ENCODE measurements around the gene CACNB4.

CACNB4 gene

DNA sequence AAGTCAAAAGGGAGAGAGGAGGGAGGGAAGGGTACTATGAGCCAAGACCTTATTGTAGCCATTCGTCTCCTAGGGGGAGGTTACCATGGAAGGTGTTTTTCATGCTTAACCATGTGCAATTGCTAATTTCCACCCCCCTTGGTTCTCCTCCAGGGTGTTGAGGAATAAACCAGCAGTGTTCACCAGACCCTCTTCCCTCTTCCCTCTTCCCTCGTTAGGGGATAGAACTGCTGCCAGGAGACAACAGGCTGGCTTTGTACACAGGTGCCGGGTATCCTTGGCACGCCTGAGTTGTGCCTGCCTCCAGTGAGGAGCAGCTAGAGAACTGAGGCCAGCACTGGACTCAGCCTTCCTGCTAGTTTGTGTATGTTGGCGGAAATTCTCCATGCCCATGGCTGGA, 229.6 kb downstream of the CACNB4 start:
- Histone ChIP-seq H3K79me2 (ENCODE audit: insufficient read depth, low read length) (no peaks in the 10 kb centered on the region), H3K4me1 (ENCODE audit: insufficient read depth, low read length, poor library complexity, severe bottlenecking) (no peaks in the 10 kb centered on the region), H3K36me3 (ENCODE audit: insufficient read depth, low read length) (no peaks in the 10 kb centered on the region), H2AFZ (ENCODE audit: low read length) (no peak overlapping the region), H3K4me3 (ENCODE audit: low read length, poor library complexity, severe bottlenecking) (no peak overlapping the region), H3K27me3 (ENCODE audit: insufficient read depth, low read length, poor library complexity, severe bottlenecking) (no peaks in the 10 kb centered on the region), H4K20me1 (ENCODE audit: insufficient read depth, low read length, poor library complexity, severe bottlenecking) (no peaks in the 10 kb centered on the region), H3K9me2 (replicated peaks; ENCODE audit: low read depth, low read length) (no peaks in the 10 kb centered on the region), H3K9ac (ENCODE audit: low read depth, low read length, poor library complexity, severe bottlenecking) (no peak overlapping the region), H3K9me3 (ENCODE audit: insufficient read depth, low read depth, low read length) (no peaks in the 10 kb centered on the region), H3K4me2 (ENCODE audit: low read depth, low read length, poor library complexity, severe bottlenecking) (no peak overlapping the region), H3F3A (ENCODE audit: low read depth) (no peaks in the 10 kb centered on the region)
- TF ChIP-seq, protein P1, sequence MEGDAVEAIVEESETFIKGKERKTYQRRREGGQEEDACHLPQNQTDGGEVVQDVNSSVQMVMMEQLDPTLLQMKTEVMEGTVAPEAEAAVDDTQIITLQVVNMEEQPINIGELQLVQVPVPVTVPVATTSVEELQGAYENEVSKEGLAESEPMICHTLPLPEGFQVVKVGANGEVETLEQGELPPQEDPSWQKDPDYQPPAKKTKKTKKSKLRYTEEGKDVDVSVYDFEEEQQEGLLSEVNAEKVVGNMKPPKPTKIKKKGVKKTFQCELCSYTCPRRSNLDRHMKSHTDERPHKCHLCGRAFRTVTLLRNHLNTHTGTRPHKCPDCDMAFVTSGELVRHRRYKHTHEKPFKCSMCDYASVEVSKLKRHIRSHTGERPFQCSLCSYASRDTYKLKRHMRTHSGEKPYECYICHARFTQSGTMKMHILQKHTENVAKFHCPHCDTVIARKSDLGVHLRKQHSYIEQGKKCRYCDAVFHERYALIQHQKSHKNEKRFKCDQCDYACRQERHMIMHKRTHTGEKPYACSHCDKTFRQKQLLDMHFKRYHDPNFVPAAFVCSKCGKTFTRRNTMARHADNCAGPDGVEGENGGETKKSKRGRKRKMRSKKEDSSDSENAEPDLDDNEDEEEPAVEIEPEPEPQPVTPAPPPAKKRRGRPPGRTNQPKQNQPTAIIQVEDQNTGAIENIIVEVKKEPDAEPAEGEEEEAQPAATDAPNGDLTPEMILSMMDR (conservative IDR thresholded peaks at IDR 0.05; ENCODE audit: low read length): no peak
- TF ChIP-seq EZH2phosphoT487 (IDR thresholded peaks at IDR 0.05; ENCODE audit: borderline replicate concordance): no peak

DNA sequence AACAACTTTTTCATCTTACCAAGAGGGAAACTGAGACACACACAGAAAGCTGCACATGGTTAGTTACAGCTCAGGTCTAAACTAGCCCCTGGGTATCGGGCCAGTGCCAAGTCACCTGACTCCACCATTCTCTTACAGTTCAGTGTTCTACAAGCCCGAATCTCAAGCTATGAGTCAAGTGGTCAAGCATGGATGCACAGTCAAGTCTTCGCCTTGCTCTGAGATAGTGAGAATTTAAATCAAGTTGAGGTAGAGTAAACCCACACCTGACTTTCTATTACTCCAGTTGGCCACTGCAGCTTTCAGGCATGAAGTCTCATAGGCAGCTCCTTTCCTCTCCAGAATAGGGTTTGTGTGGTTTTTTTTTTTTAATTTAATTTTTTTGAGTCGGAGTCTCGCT, 236.1 kb downstream of the CACNB4 start:
- H3K9me2 ChIP-seq (replicated peaks; ENCODE audit: low read depth, low read length): no peaks in the 10 kb centered on the region
- no peak overlapping the region for H3K4me2 ChIP-seq (ENCODE audit: low read depth, low read length, poor library complexity, severe bottlenecking)
- no peak overlapping the region for H3K4me3 ChIP-seq (ENCODE audit: low read length, poor library complexity, severe bottlenecking)
- H2AFZ ChIP-seq (ENCODE audit: low read length): no peak overlapping the region
- H3K9me3 ChIP-seq (ENCODE audit: insufficient read depth, low read depth, low read length): no peaks in the 10 kb centered on the region
- H3K36me3 ChIP-seq (ENCODE audit: insufficient read depth, low read length): no peaks in the 10 kb centered on the region
- TF ChIP-seq, protein P1 (conservative IDR thresholded peaks at IDR 0.05; ENCODE audit: low read length): no peak
- no peak for TF ChIP-seq EZH2phosphoT487 (IDR thresholded peaks at IDR 0.05; ENCODE audit: borderline replicate concordance)
- no peaks in the 10 kb centered on the region for H4K20me1 ChIP-seq (ENCODE audit: insufficient read depth, low read length, poor library complexity, severe bottlenecking)
- no peaks in the 10 kb centered on the region for H3F3A ChIP-seq (ENCODE audit: low read depth)
- H3K27me3 ChIP-seq (ENCODE audit: insufficient read depth, low read length, poor library complexity, severe bottlenecking): no peaks in the 10 kb centered on the region
- no peaks in the 10 kb centered on the region for H3K4me1 ChIP-seq (ENCODE audit: insufficient read depth, low read length, poor library complexity, severe bottlenecking)
- no peaks in the 10 kb centered on the region for H3K79me2 ChIP-seq (ENCODE audit: insufficient read depth, low read length)
- no peak overlapping the region for H3K9ac ChIP-seq (ENCODE audit: low read depth, low read length, poor library complexity, severe bottlenecking)

DNA sequence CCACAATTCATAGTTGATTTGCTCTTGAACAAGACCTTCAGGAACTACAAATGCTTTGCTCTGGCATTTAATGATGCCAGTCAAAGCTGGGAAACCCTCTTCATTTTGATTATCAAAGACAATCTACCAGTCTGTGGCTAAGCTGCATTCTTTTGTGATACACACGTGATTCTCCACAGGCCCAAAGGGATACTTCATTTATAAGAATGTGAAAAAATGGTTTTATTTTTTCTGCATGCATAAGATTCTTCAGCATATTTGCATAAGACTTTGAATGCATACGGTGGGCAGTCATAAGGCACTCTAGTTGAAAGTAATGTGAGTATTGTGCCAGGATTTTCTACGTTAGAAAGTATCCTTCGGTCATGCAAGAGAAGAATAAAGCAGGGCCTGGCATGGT, 237.7 kb downstream of the CACNB4 start:
- no peak for TF ChIP-seq EZH2phosphoT487 (IDR thresholded peaks at IDR 0.05; ENCODE audit: borderline replicate concordance)
- TF ChIP-seq, protein P1 (conservative IDR thresholded peaks at IDR 0.05; ENCODE audit: low read length): no peak
- no peaks in the 10 kb centered on the region for H4K20me1 ChIP-seq (ENCODE audit: insufficient read depth, low read length, poor library complexity, severe bottlenecking)
- H3K36me3 ChIP-seq (ENCODE audit: insufficient read depth, low read length): no peaks in the 10 kb centered on the region
- H3F3A ChIP-seq (ENCODE audit: low read depth): no peaks in the 10 kb centered on the region
- no peak overlapping the region for H3K4me3 ChIP-seq (ENCODE audit: low read length, poor library complexity, severe bottlenecking)
- no peaks in the 10 kb centered on the region for H3K9me2 ChIP-seq (replicated peaks; ENCODE audit: low read depth, low read length)
- H3K9me3 ChIP-seq (ENCODE audit: insufficient read depth, low read depth, low read length): no peaks in the 10 kb centered on the region
- H2AFZ ChIP-seq (ENCODE audit: low read length): no peak overlapping the region
- H3K79me2 ChIP-seq (ENCODE audit: insufficient read depth, low read length): no peaks in the 10 kb centered on the region
- no peaks in the 10 kb centered on the region for H3K4me1 ChIP-seq (ENCODE audit: insufficient read depth, low read length, poor library complexity, severe bottlenecking)
- no peaks in the 10 kb centered on the region for H3K27me3 ChIP-seq (ENCODE audit: insufficient read depth, low read length, poor library complexity, severe bottlenecking)
- no peak overlapping the region for H3K9ac ChIP-seq (ENCODE audit: low read depth, low read length, poor library complexity, severe bottlenecking)
- no peak overlapping the region for H3K4me2 ChIP-seq (ENCODE audit: low read depth, low read length, poor library complexity, severe bottlenecking)

Measured in Loucy (cell line).